CD4-positive, alpha-beta T cell (primary cell): Measurements from ENCODE around the gene SMARCA2. TPM values are rescaled to one million over a fixed set of nuclear protein-coding genes. Genes with fewer than 3 reads are reported as not detected.

Source experiments
- ATAC-seq: fragments of 200-7000 bp; cut with Tn5 transposase; one replicate; pipeline ENCODE4 v1.10.0; 2022; ENCODE audit warnings: mild to moderate bottlenecking; ENCODE audit not compliant: poor library complexity
- CTCF ChIA-PET: fragments of 350-600 bp; sonication (Branson Sonifier 250); formaldehyde crosslinking; loops from one replicate; lab custom pipeline; 2021; ENCODE audit warnings: antibody characterized with exemption, inconsistent platforms; lab: Charles Lee
- POLR2A ChIA-PET: fragments of 350-600 bp; sonication (Branson Sonifier 250); formaldehyde crosslinking; loops from one replicate; lab custom pipeline; 2021; ENCODE audit warnings: antibody characterized with exemption, inconsistent platforms; lab: Charles Lee
- DNase-seq, 14 experiments: peaks; one replicate each; pipeline ENCODE4 v3.0.0-alpha.2; 2013 to 2020; ENCODE audit warnings: mixed read lengths in 2 of 14
- H3K27ac ChIP-seq, 2 donors: one replicate each; pipeline versions ENCODE4 v1.5.1 to v1.7.0; 2013; ENCODE audit warnings: low read length in 2 of 2, low read depth in 1 of 2, mild to moderate bottlenecking in 1 of 2
- H3K27me3 ChIP-seq, 2 experiments: 1 replicate in 1 of 2; 2 replicates in 1 of 2; pipeline versions ENCODE4 v1.6.1 to v1.7.0; 2013; ENCODE audit warnings: low read length in 2 of 2, control low read depth in 1 of 2, mild to moderate bottlenecking in 1 of 2, moderate library complexity in 1 of 2; ENCODE audit not compliant: insufficient read depth in 2 of 2, control insufficient read depth in 1 of 2
- H3K36me3 ChIP-seq: one replicate; pipeline ENCODE4 v1.6.1; 2013; ENCODE audit warnings: low read length, control low read depth; ENCODE audit not compliant: insufficient read depth
- H3K4me1 ChIP-seq: one replicate; pipeline ENCODE4 v1.6.1; 2013; ENCODE audit warnings: low read length, control low read depth; ENCODE audit not compliant: insufficient read depth
- H3K4me3 ChIP-seq: one replicate; pipeline ENCODE4 v1.5.1; 2013; ENCODE audit warnings: mild to moderate bottlenecking, low read length, moderate library complexity
- H3K9me3 ChIP-seq, 2 experiments: 1 replicate in 1 of 2; 2 replicates in 1 of 2; pipeline versions ENCODE4 v1.6.1 to v1.7.0; 2013; ENCODE audit warnings: low read length in 2 of 2, mild to moderate bottlenecking in 2 of 2, control low read depth in 1 of 2, moderate library complexity in 1 of 2; ENCODE audit not compliant: control insufficient read depth in 1 of 2, insufficient read depth in 1 of 2
- H3K27ac Mint-ChIP-seq: one replicate; pipeline ENCODE4 v1.8.0; 2020; ENCODE audit warnings: mixed read lengths
- H3K27me3 Mint-ChIP-seq: one replicate; pipeline ENCODE4 v1.8.0; 2021; ENCODE audit warnings: mixed read lengths
- H3K36me3 Mint-ChIP-seq: one replicate; pipeline ENCODE4 v1.8.0; 2021; ENCODE audit warnings: low read depth, mixed read lengths
- H3K4me1 Mint-ChIP-seq: one replicate; pipeline ENCODE4 v1.8.0; 2021; ENCODE audit warnings: low read depth, mixed read lengths
- H3K4me3 Mint-ChIP-seq: one replicate; pipeline ENCODE4 v1.8.0; 2020; ENCODE audit warnings: mild to moderate bottlenecking, mixed read lengths
- H3K9me3 Mint-ChIP-seq: one replicate; pipeline ENCODE4 v1.8.0; 2020; ENCODE audit warnings: mixed read lengths
- CTCF ChIP-seq: fragments of 200-600 bp; IDR thresholded peaks from one replicate; pipeline ENCODE4 v1.8.0; 2022; ENCODE audit warnings: antibody characterized with exemption, mild to moderate bottlenecking
- intact Hi-C, 2 experiments: fragments of 100-400 bp; cut with DNase I in 1 of 2; cut with micrococcal nuclease in 1 of 2; formaldehyde crosslinking; loops; one replicate each; pipeline versions ENCODE4 v1.15.1 to v1.9.0; 2023 to 2025; cut with DNase I, micrococcal nuclease
- total RNA-seq, 174 experiments: library from RNA in 2 of 174; stranded (reverse) in 2 of 174; gene quantifications; one replicate each; pipeline ENCODE4 v1.2.3 and lab custom pipeline; 2021 to 2026

SMARCA2 gene
- total RNA-seq, 2 experiments from 2014 or later = 268 to 272 TPM

DNA sequence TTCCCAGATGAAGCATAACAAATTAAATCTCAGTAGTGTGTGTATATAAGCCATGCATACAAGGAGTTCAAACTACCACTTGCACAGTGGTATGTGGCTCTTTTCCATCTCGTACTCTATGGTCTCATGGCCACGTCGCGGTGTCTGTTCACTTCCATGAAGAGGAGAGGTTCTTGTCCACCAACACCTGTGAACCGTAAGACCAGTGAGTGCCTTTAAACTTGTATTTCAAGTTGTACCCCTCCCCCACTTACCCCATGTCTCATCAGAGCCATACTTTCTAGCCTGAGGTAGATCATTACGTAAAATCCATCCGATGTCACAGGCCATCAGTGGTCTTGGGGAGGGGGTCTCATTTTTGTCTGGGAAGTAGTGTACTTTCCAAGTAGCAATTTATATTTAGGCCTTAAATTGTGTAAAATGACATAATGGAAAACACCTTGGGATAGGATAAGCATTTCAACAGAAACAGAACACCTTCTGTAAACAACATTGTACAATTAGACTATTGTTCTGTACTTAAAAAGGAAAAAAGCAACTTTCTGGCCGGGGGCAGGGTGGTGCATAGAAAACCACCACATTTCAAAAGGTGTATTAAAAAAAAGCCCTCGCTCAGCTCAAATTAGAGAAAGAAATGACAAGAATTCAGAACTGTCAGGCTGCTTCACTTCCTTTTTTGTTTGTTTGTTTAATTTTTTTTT lies 163.0 kb downstream of the SMARCA2 start:
- H3K4me3 Mint-ChIP-seq = no peak overlapping the region
- H3K27ac Mint-ChIP-seq = peak overlapping the region; percentile 72
- no peaks in the 10 kb centered on the region for H3K9me3 Mint-ChIP-seq
- H3K27ac ChIP-seq = no peak overlapping the region
- no peaks in the 10 kb centered on the region for H3K4me1 ChIP-seq
- POLR2A ChIA-PET = no interaction called here
- intact Hi-C loops = no loop called here
- H3K36me3 Mint-ChIP-seq = peaks cover 69% of the 10 kb centered on the region
- peaks cover 9% of the 10 kb centered on the region for H3K4me1 Mint-ChIP-seq
- CTCF ChIA-PET = no interaction called here
- no peaks in the 10 kb centered on the region for H3K27me3 Mint-ChIP-seq
- no peak overlapping the region for H3K4me3 ChIP-seq
- H3K27me3 ChIP-seq = no peaks in the 10 kb centered on the region
- no peak for TF ChIP-seq CTCF
- ATAC-seq (no peak), DNase-seq (no peak)
- no peaks in the 10 kb centered on the region for H3K9me3 ChIP-seq
- peaks cover 17% of the 10 kb centered on the region for H3K36me3 ChIP-seq

- H3K9me3 Mint-ChIP-seq = no peaks in the 10 kb centered on the region
- CTCF ChIA-PET = no interaction called here
- peak overlapping the region; percentile 72 for H3K27ac Mint-ChIP-seq
- no peaks in the 10 kb centered on the region for H3K27me3 Mint-ChIP-seq
- no peaks in the 10 kb centered on the region for H3K9me3 ChIP-seq
- H3K4me3 ChIP-seq = no peak overlapping the region
- peaks cover 68% of the 10 kb centered on the region for H3K36me3 Mint-ChIP-seq
- no peaks in the 10 kb centered on the region for H3K4me1 ChIP-seq
- no peak for ATAC-seq
- peaks cover 23% of the 10 kb centered on the region for H3K36me3 ChIP-seq
- no peaks in the 10 kb centered on the region for H3K27me3 ChIP-seq
- no peak overlapping the region for H3K4me3 Mint-ChIP-seq
- POLR2A ChIA-PET = no interaction called here
- TF ChIP-seq CTCF = no peak
- H3K27ac ChIP-seq = no peak overlapping the region
- peak in 1 of 14 experiments; percentile 12 for DNase-seq
- H3K4me1 Mint-ChIP-seq = no peaks in the 10 kb centered on the region
- intact Hi-C loops = loop anchor here in 1 of 2 experiments (1.0 kb wide), 1 partner anchor 47 kb away; no protein-coding TSS in a partner anchor
Measured at GRCh38 chr9:2179567-2179966, 164.4 kb downstream of the SMARCA2 start.

- no peak for DNase-seq
- H3K4me1 Mint-ChIP-seq = no peaks in the 10 kb centered on the region
- no peak for ATAC-seq
- H3K27ac ChIP-seq = no peak overlapping the region
- no peaks in the 10 kb centered on the region for H3K9me3 ChIP-seq
- H3K36me3 ChIP-seq = peaks cover 28% of the 10 kb centered on the region
- no peaks in the 10 kb centered on the region for H3K27me3 ChIP-seq
- intact Hi-C loops = loop anchor here in 1 of 2 experiments (5.0 kb wide), 1 partner anchor 48 kb away; no protein-coding TSS in a partner anchor
- no peak overlapping the region for H3K27ac Mint-ChIP-seq
- no peaks in the 10 kb centered on the region for H3K27me3 Mint-ChIP-seq
- TF ChIP-seq CTCF = no peak
- H3K4me3 ChIP-seq = no peak overlapping the region
- H3K36me3 Mint-ChIP-seq = peaks cover 71% of the 10 kb centered on the region
- no peaks in the 10 kb centered on the region for H3K9me3 Mint-ChIP-seq
- H3K4me3 Mint-ChIP-seq = no peak overlapping the region
- POLR2A ChIA-PET = no interaction called here
- no peaks in the 10 kb centered on the region for H3K4me1 ChIP-seq
- CTCF ChIA-PET = interaction anchor here (1.1 kb wide), 1 partner anchor 13 kb away, joined by 4 read pairs; no protein-coding TSS in a partner anchor
Measured at GRCh38 chr9:2180154-2180553, 165.0 kb downstream of the SMARCA2 start.
